Ishikawa (cell line): Measurements from ENCODE around the gene AGPAT4.

Experiments used
- CEBPB ChIP-seq: IDR thresholded peaks from 2 replicates; pipeline ENCODE4 v1.6.1; 2012
- CREB1 ChIP-seq: IDR thresholded peaks from 2 replicates; pipeline ENCODE4 v1.6.1; 2012; ENCODE audit warnings: low read depth
- EGR1 ChIP-seq: IDR thresholded peaks from 2 replicates; pipeline ENCODE4 v1.6.1; 2012
- EP300 ChIP-seq: IDR thresholded peaks from 2 replicates; pipeline ENCODE4 v1.6.1; 2012; ENCODE audit warnings: borderline replicate concordance
- FOXM1 ChIP-seq: IDR thresholded peaks from 2 replicates; pipeline ENCODE4 v1.6.1; 2012; ENCODE audit warnings: low read depth, borderline replicate concordance
- NFIC ChIP-seq: IDR thresholded peaks from 2 replicates; pipeline ENCODE4 v1.6.1; 2012
- RAD21 ChIP-seq: IDR thresholded peaks from 2 replicates; pipeline ENCODE4 v1.6.1; 2012; ENCODE audit warnings: low read depth
- TAF1 ChIP-seq: IDR thresholded peaks from 2 replicates; pipeline ENCODE4 v1.6.1; 2012; ENCODE audit warnings: low read depth, mild to moderate bottlenecking
- TCF12 ChIP-seq: IDR thresholded peaks from 2 replicates; pipeline ENCODE4 v1.6.1; 2012; ENCODE audit warnings: low read depth
- TEAD4 ChIP-seq: IDR thresholded peaks from 2 replicates; pipeline ENCODE4 v1.6.1; 2012
- YY1 ChIP-seq: IDR thresholded peaks from 2 replicates; pipeline ENCODE4 v1.6.1; 2012; ENCODE audit warnings: low read depth
- ZBTB7A ChIP-seq: IDR thresholded peaks from 2 replicates; pipeline ENCODE4 v1.6.1; 2012; ENCODE audit warnings: low read depth
- TF ChIP-seq, protein P1 (sequence below): IDR thresholded peaks from 2 replicates; pipeline ENCODE4 v1.6.1; 2012
- TF ChIP-seq, protein P2 (sequence below): IDR thresholded peaks from 2 replicates; pipeline ENCODE4 v1.6.1; 2012; ENCODE audit warnings: low read depth, mild to moderate bottlenecking
- TF ChIP-seq, protein P3 (sequence below): IDR thresholded peaks from 2 replicates; pipeline ENCODE4 v1.6.1; 2012

Gene AGPAT4

DNA sequence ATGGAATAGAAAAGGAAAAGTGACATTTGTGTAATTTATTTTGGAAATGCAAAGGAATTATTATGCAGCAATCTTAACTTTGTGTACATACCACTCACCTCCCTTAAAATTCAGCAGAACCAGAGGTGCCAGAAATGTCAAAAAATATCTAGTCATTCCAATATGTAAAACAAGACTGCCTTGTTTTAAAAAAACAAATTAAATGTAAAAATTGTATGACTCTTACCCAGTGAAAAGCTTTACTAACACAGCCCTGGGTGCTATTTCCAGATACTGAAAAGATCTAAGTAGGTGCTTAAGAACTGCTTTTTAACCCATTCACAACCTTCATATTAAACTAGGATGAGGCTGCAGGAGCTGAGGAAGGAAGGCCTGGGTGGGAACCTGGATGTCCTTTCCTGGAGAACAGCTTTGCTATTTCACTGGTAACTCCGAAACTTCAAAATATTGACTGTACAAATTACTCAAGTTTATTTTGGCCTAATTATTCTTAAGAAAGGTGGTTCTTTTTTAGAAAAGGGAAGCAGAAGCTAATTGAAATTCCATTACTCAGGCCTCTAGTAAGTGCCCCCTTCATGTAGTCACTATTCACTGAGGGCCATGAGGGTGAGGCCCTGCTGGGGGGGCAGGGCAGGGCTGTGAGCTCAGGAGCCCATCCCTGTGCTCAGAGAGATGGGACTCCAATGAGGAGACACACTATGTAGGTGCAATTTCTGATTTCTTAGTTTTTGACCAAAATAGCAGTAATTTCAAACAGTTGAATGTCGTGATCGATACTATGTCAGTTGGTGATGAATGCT is 142.7 kb downstream of the AGPAT4 start:
- TF ChIP-seq NFIC (no peak), EP300 (no peak), FOXM1 (no peak), TEAD4 (no peak), EGR1 (no peak), RAD21 (no peak), TAF1 (no peak), CEBPB (no peak), CREB1 (no peak), TCF12 (no peak), YY1 (no peak), ZBTB7A (no peak)
- TF ChIP-seq, protein P1, sequence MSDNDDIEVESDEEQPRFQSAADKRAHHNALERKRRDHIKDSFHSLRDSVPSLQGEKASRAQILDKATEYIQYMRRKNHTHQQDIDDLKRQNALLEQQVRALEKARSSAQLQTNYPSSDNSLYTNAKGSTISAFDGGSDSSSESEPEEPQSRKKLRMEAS = no peak
- TF ChIP-seq, protein P2, sequence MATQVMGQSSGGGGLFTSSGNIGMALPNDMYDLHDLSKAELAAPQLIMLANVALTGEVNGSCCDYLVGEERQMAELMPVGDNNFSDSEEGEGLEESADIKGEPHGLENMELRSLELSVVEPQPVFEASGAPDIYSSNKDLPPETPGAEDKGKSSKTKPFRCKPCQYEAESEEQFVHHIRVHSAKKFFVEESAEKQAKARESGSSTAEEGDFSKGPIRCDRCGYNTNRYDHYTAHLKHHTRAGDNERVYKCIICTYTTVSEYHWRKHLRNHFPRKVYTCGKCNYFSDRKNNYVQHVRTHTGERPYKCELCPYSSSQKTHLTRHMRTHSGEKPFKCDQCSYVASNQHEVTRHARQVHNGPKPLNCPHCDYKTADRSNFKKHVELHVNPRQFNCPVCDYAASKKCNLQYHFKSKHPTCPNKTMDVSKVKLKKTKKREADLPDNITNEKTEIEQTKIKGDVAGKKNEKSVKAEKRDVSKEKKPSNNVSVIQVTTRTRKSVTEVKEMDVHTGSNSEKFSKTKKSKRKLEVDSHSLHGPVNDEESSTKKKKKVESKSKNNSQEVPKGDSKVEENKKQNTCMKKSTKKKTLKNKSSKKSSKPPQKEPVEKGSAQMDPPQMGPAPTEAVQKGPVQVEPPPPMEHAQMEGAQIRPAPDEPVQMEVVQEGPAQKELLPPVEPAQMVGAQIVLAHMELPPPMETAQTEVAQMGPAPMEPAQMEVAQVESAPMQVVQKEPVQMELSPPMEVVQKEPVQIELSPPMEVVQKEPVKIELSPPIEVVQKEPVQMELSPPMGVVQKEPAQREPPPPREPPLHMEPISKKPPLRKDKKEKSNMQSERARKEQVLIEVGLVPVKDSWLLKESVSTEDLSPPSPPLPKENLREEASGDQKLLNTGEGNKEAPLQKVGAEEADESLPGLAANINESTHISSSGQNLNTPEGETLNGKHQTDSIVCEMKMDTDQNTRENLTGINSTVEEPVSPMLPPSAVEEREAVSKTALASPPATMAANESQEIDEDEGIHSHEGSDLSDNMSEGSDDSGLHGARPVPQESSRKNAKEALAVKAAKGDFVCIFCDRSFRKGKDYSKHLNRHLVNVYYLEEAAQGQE = no peak
- TF ChIP-seq, protein P3, sequence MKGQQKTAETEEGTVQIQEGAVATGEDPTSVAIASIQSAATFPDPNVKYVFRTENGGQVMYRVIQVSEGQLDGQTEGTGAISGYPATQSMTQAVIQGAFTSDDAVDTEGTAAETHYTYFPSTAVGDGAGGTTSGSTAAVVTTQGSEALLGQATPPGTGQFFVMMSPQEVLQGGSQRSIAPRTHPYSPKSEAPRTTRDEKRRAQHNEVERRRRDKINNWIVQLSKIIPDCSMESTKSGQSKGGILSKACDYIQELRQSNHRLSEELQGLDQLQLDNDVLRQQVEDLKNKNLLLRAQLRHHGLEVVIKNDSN = no peak

DNA sequence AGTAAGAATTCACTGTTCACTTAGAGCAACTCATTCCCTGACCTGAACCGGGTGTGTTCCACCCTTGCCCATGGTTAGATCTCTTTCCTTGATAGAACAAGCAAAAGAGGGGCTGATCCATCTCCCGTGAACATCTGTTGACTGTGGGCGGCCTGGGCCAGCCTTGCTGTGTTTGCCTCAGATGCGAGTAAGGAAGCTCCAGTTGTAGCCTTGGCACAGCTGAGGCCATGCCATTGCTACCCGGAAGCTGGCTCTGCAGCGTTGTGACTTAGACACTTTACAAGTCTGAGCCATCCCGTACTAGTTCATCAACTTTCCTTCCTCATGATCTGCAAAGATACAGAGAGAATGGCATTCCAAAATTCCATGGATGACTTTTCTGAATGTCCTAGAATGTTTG is 143.3 kb downstream of the AGPAT4 start:
- TF ChIP-seq, protein P2 = no peak
- TF ChIP-seq EGR1 = no peak
- no peak for TF ChIP-seq FOXM1
- no peak for TF ChIP-seq NFIC
- no peak for TF ChIP-seq CEBPB
- TF ChIP-seq YY1 = no peak

DNA sequence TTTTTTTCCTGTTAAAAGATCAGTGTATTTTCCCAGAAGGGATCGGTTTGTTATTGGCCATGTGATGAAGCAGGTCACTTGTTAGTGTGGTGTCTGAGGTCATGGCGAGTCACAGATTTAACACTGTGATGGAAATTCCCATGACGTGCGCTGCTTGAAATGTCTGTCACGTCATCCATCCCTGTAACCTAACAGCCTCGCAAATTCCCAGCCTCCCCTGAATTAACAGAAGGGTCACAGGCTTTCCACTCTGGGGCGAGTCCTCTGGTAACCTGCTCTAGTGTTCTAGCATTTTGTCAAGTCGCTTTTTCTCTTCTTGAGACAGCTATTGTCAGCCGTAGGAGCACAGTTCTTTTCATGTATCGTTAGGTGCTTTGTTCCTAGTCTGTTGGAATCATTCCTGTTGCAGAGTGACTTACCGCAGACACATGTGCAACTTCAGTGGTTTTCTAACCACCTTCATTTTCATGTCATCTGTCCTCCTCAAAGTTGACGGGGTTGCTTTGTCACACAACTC is 145.1 kb downstream of the AGPAT4 start:
- TF ChIP-seq TAF1 (no peak), RAD21 (no peak), CREB1 (no peak), TEAD4 (no peak), FOXM1 (no peak), NFIC (no peak), EP300 (no peak), CEBPB (no peak), TCF12 (no peak), YY1 (no peak), EGR1 (no peak), ZBTB7A (no peak)
- TF ChIP-seq, protein P3 = no peak
- TF ChIP-seq, protein P2 = no peak
- TF ChIP-seq, protein P1 = no peak

DNA sequence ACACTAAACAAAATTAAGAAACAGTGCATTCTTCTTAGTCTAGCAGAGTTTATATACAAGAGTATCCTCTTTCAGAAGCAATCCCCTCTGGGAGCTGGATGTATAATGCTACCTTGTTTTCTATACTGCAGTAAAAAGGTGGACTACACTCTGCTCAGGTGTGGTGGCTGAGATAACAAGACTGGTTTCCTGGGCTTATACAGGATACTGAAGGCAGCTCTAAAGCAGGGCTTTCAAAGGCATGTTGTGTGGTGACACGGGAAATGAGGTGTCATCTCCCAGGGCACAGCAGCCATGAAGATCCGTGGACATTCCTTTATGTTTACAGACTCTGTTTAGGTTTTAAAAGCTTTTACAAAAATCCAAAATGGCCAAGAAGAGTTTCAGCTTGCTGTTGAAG is 145.6 kb downstream of the AGPAT4 start:
- no peak for TF ChIP-seq NFIC
- TF ChIP-seq RAD21 = no peak
- no peak for TF ChIP-seq EP300
- no peak for TF ChIP-seq ZBTB7A
- no peak for TF ChIP-seq CEBPB
- TF ChIP-seq FOXM1 = no peak
- TF ChIP-seq, protein P1 = no peak
- TF ChIP-seq CREB1 = no peak
- TF ChIP-seq, protein P3 = no peak
- TF ChIP-seq TCF12 = no peak
- TF ChIP-seq TAF1 = no peak
- no peak for TF ChIP-seq TEAD4
- no peak for TF ChIP-seq EGR1
- TF ChIP-seq, protein P2 = no peak
